ENCODE measurements around the gene EED. TPM values are rescaled to one million over a fixed set of nuclear protein-coding genes. Genes with fewer than 3 reads are reported as not detected.

Gene EED
- total and polyA plus RNA-seq, 9 of the 15 experiments (the other 6 are each of a cell fraction or from before 2014, with no cell fraction given) = 33.0 to 110 (median 55.1) TPM

GRCh38 chr11:86302092-86302793, 57.7 kb downstream of the EED start, which contains the start of gene HIKESHI (continued):
- TF ChIP-seq MYBL2 (IDR thresholded peaks at IDR 0.05; ENCODE audit: low read depth) (no peak), MYBL2 (CRISPR knock-in tag; IDR thresholded peaks at IDR 0.05; ENCODE audit: borderline replicate concordance) (no peak), POLR2A (conservative IDR thresholded peaks at IDR 0.05) (peak; percentile 92), TSC22D4 (tag; IDR thresholded peaks at IDR 0.05) (no peak), SRSF3 (IDR thresholded peaks at IDR 0.05; ENCODE audit: insufficient read depth, low read length) (no peak), ZNF699 (CRISPR knock-in tag; IDR thresholded peaks at IDR 0.05; ENCODE audit: insufficient replicate concordance) (no peak), ZNF639 (CRISPR knock-in tag; conservative IDR thresholded peaks at IDR 0.05 in 1 of 2, IDR thresholded peaks at IDR 0.05 in 1 of 2) (peak in 1 of 2 experiments; percentile 93; a peak in 2 of 4 replicates), MEF2D (tag; conservative IDR thresholded peaks at IDR 0.05; ENCODE audit: low read depth) (0 out of 2 replicates have a peak, but pooled peaks have one; percentile 48), ELK1 (CRISPR knock-in tag; IDR thresholded peaks at IDR 0.05) (no peak), CREBBP (IDR thresholded peaks at IDR 0.05; ENCODE audit: low read depth, low read length) (no peak), SNIP1 (IDR thresholded peaks at IDR 0.05; ENCODE audit: low read depth) (no peak), PTBP1 (IDR thresholded peaks at IDR 0.05; ENCODE audit: low read depth, low read length) (no peak), DNMT1 (IDR thresholded peaks at IDR 0.05) (no peak), CSDE1 (IDR thresholded peaks at IDR 0.05) (no peak), TBP (optimal IDR thresholded peaks at IDR 0.05; ENCODE audit: low read depth, low read length) (peak; percentile 81), HNRNPH1 (optimal IDR thresholded peaks at IDR 0.05; ENCODE audit: low read depth, low read length) (no peak), CREB5 (CRISPR knock-in tag; IDR thresholded peaks at IDR 0.05) (no peak), E2F6 (IDR thresholded peaks at IDR 0.05; ENCODE audit: borderline replicate concordance in 1 of 2, extremely low read depth in 1 of 2, insufficient read depth in 1 of 2, insufficient read length in 1 of 2, low read depth in 1 of 2, low read length in 1 of 2, poor library complexity in 1 of 2, severe bottlenecking in 1 of 2) (no peak), ZNF449 (CRISPR knock-in tag; IDR thresholded peaks at IDR 0.05) (no peak), RCOR1 (IDR thresholded peaks at IDR 0.05; ENCODE audit: borderline replicate concordance in 1 of 2, low read depth in 2 of 2, low read length in 2 of 2) (peak in 1 of 2 experiments; percentile 60; a peak in 2 of 4 replicates), MAFF (IDR thresholded peaks at IDR 0.05; ENCODE audit: low read length) (no peak; the same call in 1 of the 2 replicates)
